ENCODE results near the gene OR5K3.

OR5K3 gene

DNA sequence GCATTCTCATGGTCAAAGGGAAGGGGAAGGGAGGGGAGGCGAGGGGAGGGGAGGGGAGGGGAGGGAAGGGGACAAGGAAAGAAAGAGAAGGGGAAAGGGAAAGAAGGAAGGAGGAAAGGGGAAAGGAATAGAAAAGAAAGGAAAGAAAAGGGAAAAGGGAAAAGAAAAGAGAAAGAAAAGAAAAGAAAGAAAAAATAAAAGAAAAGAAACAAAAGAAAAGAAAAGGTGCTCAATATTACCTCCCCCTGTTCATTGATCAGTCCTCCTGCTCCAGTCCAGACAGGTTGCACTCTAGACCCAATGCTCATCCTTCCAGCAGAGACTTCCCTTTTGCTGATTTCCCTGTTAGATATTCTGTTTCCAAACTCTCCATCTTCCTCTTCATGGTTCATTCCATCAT, 18.0 kb upstream of the OR5K3 start (continued):
- TF ChIP-seq, protein P1, sequence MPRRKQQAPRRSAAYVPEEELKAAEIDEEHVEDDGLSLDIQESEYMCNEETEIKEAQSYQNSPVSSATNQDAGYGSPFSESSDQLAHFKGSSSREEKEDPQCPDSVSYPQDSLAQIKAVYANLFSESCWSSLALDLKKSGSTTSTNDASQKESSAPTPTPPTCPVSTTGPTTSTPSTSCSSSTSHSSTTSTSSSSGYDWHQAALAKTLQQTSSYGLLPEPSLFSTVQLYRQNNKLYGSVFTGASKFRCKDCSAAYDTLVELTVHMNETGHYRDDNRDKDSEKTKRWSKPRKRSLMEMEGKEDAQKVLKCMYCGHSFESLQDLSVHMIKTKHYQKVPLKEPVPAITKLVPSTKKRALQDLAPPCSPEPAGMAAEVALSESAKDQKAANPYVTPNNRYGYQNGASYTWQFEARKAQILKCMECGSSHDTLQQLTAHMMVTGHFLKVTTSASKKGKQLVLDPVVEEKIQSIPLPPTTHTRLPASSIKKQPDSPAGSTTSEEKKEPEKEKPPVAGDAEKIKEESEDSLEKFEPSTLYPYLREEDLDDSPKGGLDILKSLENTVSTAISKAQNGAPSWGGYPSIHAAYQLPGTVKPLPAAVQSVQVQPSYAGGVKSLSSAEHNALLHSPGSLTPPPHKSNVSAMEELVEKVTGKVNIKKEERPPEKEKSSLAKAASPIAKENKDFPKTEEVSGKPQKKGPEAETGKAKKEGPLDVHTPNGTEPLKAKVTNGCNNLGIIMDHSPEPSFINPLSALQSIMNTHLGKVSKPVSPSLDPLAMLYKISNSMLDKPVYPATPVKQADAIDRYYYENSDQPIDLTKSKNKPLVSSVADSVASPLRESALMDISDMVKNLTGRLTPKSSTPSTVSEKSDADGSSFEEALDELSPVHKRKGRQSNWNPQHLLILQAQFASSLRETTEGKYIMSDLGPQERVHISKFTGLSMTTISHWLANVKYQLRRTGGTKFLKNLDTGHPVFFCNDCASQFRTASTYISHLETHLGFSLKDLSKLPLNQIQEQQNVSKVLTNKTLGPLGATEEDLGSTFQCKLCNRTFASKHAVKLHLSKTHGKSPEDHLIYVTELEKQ (tag by site-specific recombination; IDR thresholded peaks at IDR 0.05; ENCODE audit: borderline replicate concordance): no peak
- TF ChIP-seq, protein P2, sequence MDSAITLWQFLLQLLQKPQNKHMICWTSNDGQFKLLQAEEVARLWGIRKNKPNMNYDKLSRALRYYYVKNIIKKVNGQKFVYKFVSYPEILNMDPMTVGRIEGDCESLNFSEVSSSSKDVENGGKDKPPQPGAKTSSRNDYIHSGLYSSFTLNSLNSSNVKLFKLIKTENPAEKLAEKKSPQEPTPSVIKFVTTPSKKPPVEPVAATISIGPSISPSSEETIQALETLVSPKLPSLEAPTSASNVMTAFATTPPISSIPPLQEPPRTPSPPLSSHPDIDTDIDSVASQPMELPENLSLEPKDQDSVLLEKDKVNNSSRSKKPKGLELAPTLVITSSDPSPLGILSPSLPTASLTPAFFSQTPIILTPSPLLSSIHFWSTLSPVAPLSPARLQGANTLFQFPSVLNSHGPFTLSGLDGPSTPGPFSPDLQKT (IDR thresholded peaks at IDR 0.05; ENCODE audit: borderline replicate concordance, low read depth, low read length): no peak
- no peak for TF ChIP-seq MYNN (tag by site-specific recombination; IDR thresholded peaks at IDR 0.05; ENCODE audit: borderline replicate concordance)

DNA sequence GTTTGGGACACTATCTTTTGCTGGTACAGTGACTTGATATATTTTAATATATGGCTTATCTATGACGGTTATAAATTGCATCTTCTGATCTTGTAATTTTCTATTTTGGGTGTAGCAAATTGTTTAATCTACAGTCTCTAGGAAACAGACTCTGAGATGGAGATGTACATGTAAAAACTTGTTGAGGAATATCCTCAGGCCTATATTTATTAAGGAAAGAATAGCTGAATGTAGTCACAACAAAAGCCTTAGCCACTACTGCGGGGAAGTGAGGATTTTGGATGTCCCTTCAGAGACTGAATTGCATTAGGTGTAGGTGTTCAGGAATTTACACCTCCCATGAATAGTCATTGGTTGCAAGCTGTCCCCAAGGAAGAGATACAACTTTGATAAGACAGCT, 13.8 kb upstream of the OR5K3 start:
- H3K36me3 ChIP-seq (ENCODE audit: control insufficient read depth in 2 of 2, insufficient read depth in 1 of 2, low read length in 2 of 2): no peaks in the 10 kb centered on the region

DNA sequence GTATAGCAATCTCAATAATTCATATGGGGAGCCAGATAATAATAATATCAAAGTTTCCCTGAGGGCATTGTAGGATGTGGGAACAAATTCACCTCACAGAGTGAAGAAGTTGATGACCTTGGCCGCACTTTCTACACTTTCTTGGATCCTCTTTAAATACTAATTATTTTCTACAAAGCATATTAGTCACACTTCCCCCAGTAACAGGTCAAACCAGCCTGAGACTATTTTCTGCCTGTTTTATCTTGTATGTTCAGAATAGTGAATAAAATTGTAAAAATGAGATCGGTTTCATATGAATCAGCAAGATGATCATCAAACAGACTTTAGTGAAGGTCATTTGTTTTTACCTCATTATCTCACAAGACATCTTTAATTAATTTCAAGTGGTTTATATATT, 2.3 kb upstream of the OR5K3 start:
- H3K4me3 ChIP-seq (ENCODE audit: low read depth, low read length): no peak overlapping the region
- ChIA-PET POLR2A (no interaction called here), CTCF (no interaction called here)
- H3K36me3 ChIP-seq (ENCODE audit: control insufficient read depth in 2 of 2, insufficient read depth in 1 of 2, low read length in 2 of 2): no peaks in the 10 kb centered on the region
- no peak overlapping the region for H3K27ac ChIP-seq (ENCODE audit: extremely low read depth, low read depth, low read length)
- TF ChIP-seq, protein P3, sequence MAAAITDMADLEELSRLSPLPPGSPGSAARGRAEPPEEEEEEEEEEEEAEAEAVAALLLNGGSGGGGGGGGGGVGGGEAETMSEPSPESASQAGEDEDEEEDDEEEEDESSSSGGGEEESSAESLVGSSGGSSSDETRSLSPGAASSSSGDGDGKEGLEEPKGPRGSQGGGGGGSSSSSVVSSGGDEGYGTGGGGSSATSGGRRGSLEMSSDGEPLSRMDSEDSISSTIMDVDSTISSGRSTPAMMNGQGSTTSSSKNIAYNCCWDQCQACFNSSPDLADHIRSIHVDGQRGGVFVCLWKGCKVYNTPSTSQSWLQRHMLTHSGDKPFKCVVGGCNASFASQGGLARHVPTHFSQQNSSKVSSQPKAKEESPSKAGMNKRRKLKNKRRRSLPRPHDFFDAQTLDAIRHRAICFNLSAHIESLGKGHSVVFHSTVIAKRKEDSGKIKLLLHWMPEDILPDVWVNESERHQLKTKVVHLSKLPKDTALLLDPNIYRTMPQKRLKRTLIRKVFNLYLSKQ (tag by site-specific recombination; IDR thresholded peaks at IDR 0.05; ENCODE audit: borderline replicate concordance): no peak
- H3K4me1 ChIP-seq (ENCODE audit: control insufficient read depth, insufficient read depth, low read length): no peaks in the 10 kb centered on the region
- H3K9me3 ChIP-seq (ENCODE audit: control insufficient read depth, insufficient read depth, low read depth, low read length): no peaks in the 10 kb centered on the region

More for the DNA sequence above, 13.8 kb upstream of the OR5K3 start:
- H3K4me3 ChIP-seq (ENCODE audit: low read depth, low read length): no peak overlapping the region
- H3K4me1 ChIP-seq (ENCODE audit: control insufficient read depth, insufficient read depth, low read length): no peaks in the 10 kb centered on the region
- TF ChIP-seq, protein P1 (tag by site-specific recombination; IDR thresholded peaks at IDR 0.05; ENCODE audit: borderline replicate concordance): no peak
- H3K9me3 ChIP-seq (ENCODE audit: control insufficient read depth, insufficient read depth, low read depth, low read length): no peaks in the 10 kb centered on the region
- ChIA-PET POLR2A (no interaction called here), CTCF (no interaction called here)
- no peak overlapping the region for H3K27ac ChIP-seq (ENCODE audit: extremely low read depth, low read depth, low read length)

DNA sequence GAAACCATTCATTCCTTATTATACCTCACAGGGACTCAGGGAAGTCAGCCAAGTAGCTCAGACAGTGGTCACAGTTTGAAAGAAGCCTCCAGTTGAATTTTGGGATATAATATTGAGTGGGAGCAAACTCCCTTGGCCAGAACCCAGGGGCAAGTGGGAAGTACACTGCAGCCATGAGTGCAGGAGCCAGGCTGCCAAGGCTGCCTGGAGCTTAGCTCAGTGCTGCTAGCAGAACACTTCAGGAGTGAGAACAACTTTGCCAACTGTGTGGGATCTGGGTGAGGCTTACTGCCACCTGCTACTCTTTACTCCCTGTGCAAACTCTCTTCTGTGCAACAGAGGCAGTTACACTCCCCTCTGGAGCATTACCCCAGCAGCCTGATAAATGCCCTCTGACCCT, 4.6 kb downstream of the OR5K3 start:
- no peak overlapping the region for H3K4me3 ChIP-seq (ENCODE audit: low read depth, low read length)
- ChIA-PET POLR2A (no interaction called here), CTCF (no interaction called here)
- no peak for TF ChIP-seq HOXD13 (CRISPR knock-in tag; IDR thresholded peaks at IDR 0.05; ENCODE audit: borderline replicate concordance)
- no peak for TF ChIP-seq ZBTB1 (tag by site-specific recombination; IDR thresholded peaks at IDR 0.05)
- TF ChIP-seq ZNF426 (tag by site-specific recombination; IDR thresholded peaks at IDR 0.05): no peak
- TF ChIP-seq ZNF600 (tag by site-specific recombination; IDR thresholded peaks at IDR 0.05): no peak
- TF ChIP-seq ZBTB17 (tag by site-specific recombination; IDR thresholded peaks at IDR 0.05): no peak
- TF ChIP-seq ZFP41 (tag by site-specific recombination; IDR thresholded peaks at IDR 0.05; ENCODE audit: borderline replicate concordance): no peak
- no peak for TF ChIP-seq ZNF350 (tag by site-specific recombination; IDR thresholded peaks at IDR 0.05)
- TF ChIP-seq BCL11B (tag by site-specific recombination; IDR thresholded peaks at IDR 0.05; ENCODE audit: low read depth): no peak
- TF ChIP-seq ZNF214 (tag by site-specific recombination; IDR thresholded peaks at IDR 0.05; ENCODE audit: borderline replicate concordance): no peak
- no peak for TF ChIP-seq ZNF155 (tag by site-specific recombination; IDR thresholded peaks at IDR 0.05)
- TF ChIP-seq ZNF624 (tag by site-specific recombination; IDR thresholded peaks at IDR 0.05): no peak
- no peak for TF ChIP-seq ZNF501 (tag by site-specific recombination; IDR thresholded peaks at IDR 0.05)
- TF ChIP-seq ZNF211 (tag by site-specific recombination; IDR thresholded peaks at IDR 0.05; ENCODE audit: low read depth): no peak
- TF ChIP-seq ZNF16 (tag by site-specific recombination; IDR thresholded peaks at IDR 0.05; ENCODE audit: low read depth): no peak
- TF ChIP-seq ZNF221 (tag by site-specific recombination; IDR thresholded peaks at IDR 0.05; ENCODE audit: borderline replicate concordance): no peak
- no peak for TF ChIP-seq ZNF555 (tag by site-specific recombination; conservative IDR thresholded peaks at IDR 0.05)
- no peaks in the 10 kb centered on the region for H3K36me3 ChIP-seq (ENCODE audit: control insufficient read depth in 2 of 2, insufficient read depth in 1 of 2, low read length in 2 of 2)
- H3K9me3 ChIP-seq (ENCODE audit: control insufficient read depth, insufficient read depth, low read depth, low read length): no peaks in the 10 kb centered on the region
- no peaks in the 10 kb centered on the region for H3K4me1 ChIP-seq (ENCODE audit: control insufficient read depth, insufficient read depth, low read length)
- no peak overlapping the region for H3K27ac ChIP-seq (ENCODE audit: extremely low read depth, low read depth, low read length)

All from HEK293 (cell line).